GM23338 (cell line): ENCODE results near the gene TXNRD1. TPM values are rescaled to one million over a fixed set of nuclear protein-coding genes. Genes with fewer than 3 reads are reported as not detected.

Experiments
- ATAC-seq: fragments of 200-7000 bp; cut with Tn5 transposase; 3 replicates; pipeline ENCODE4 v1.9.1; 2020
- DNase-seq: peaks from one replicate; pipeline ENCODE4 v3.0.0-alpha.2; 2015; ENCODE audit warnings: low spot score
- H2AFZ ChIP-seq: fragments of 200-600 bp; sonication (generic); 2 replicates; pipeline ENCODE4 v1.8.0; 2016; ENCODE audit warnings: antibody characterized with exemption, mild to moderate bottlenecking, moderate library complexity
- H3F3A ChIP-seq: fragments of 200-600 bp; sonication (generic); replicated peaks from 2 replicates; pipeline ENCODE4 v1.8.0; 2017; ENCODE audit warnings: antibody characterized with exemption, mixed run types, low read depth
- H3K27ac ChIP-seq: fragments of 200-600 bp; sonication (generic); 2 replicates; pipeline ENCODE4 v1.6.1; 2016; ENCODE audit warnings: low read depth
- H3K27me3 ChIP-seq: fragments of 200-600 bp; sonication (generic); 2 replicates; pipeline ENCODE4 v1.8.0; 2016; ENCODE audit warnings: mild to moderate bottlenecking, mixed run types, moderate library complexity; ENCODE audit not compliant: insufficient read depth
- H3K36me3 ChIP-seq: fragments of 200-600 bp; sonication (generic); 2 replicates; pipeline ENCODE4 v1.8.0; 2016; ENCODE audit warnings: mild to moderate bottlenecking; ENCODE audit not compliant: insufficient read depth
- H3K4me1 ChIP-seq: fragments of 200-600 bp; sonication (generic); 2 replicates; pipeline ENCODE4 v1.8.0; 2016; ENCODE audit warnings: mild to moderate bottlenecking, moderate library complexity; ENCODE audit not compliant: insufficient read depth
- H3K4me2 ChIP-seq: fragments of 200-600 bp; sonication (generic); 2 replicates; pipeline ENCODE4 v1.7.1; 2017; ENCODE audit warnings: mixed run types
- H3K4me3 ChIP-seq: fragments of 200-600 bp; sonication (generic); 2 replicates; pipeline ENCODE4 v1.6.1; 2016; ENCODE audit warnings: mixed run types
- H3K79me2 ChIP-seq: fragments of 200-600 bp; sonication (generic); replicated peaks from 2 replicates; pipeline ENCODE4 v1.8.0; 2017; ENCODE audit warnings: mild to moderate bottlenecking; ENCODE audit not compliant: insufficient read depth
- H3K9me2 ChIP-seq: fragments of 200-600 bp; sonication (generic); 2 replicates; pipeline ENCODE4 v1.8.0; 2017; ENCODE audit not compliant: insufficient read depth
- H4K20me1 ChIP-seq: fragments of 200-600 bp; sonication (generic); replicated peaks from 2 replicates; pipeline ENCODE4 v1.8.0; 2017; ENCODE audit warnings: mild to moderate bottlenecking; ENCODE audit not compliant: insufficient read depth
- H3K27ac Mint-ChIP-seq: 2 replicates; pipeline ENCODE4 v1.8.0; 2020; ENCODE audit warnings: inconsistent platforms, mild to moderate bottlenecking, moderate library complexity, mixed read lengths
- H3K27me3 Mint-ChIP-seq: 3 replicates; pipeline ENCODE4 v1.8.0; 2022; ENCODE audit warnings: low read depth, mild to moderate bottlenecking, moderate library complexity, mixed read lengths, inconsistent platforms; ENCODE audit not compliant: insufficient read depth, poor library complexity
- H3K36me3 Mint-ChIP-seq: 3 replicates; pipeline ENCODE4 v1.8.0; 2021; ENCODE audit warnings: low read depth, mild to moderate bottlenecking, inconsistent platforms, moderate library complexity, mixed read lengths
- H3K4me1 Mint-ChIP-seq: 3 replicates; pipeline ENCODE4 v1.8.0; 2020; ENCODE audit warnings: mild to moderate bottlenecking, inconsistent platforms, mixed read lengths
- H3K4me3 Mint-ChIP-seq: 3 replicates; pipeline ENCODE4 v1.8.0; 2021; ENCODE audit warnings: moderate library complexity, mild to moderate bottlenecking, inconsistent platforms, mixed read lengths
- H3K9me3 Mint-ChIP-seq: 3 replicates; pipeline ENCODE4 v1.8.0; 2020; ENCODE audit warnings: moderate library complexity, mild to moderate bottlenecking, inconsistent platforms, mixed read lengths
- CREB1 ChIP-seq: fragments of 250-450 bp; sonication (Bioruptor Pico); IDR thresholded peaks from 2 replicates; pipeline ENCODE4 v1.5.0; 2020; ENCODE audit warnings: low read depth, mild to moderate bottlenecking, moderate library complexity
- EZH2 ChIP-seq: fragments of 200-600 bp; sonication (generic); IDR thresholded peaks from one replicate; pipeline ENCODE4 v1.8.0; 2017; ENCODE audit warnings: antibody characterized with exemption, mild to moderate bottlenecking, low read depth; ENCODE audit not compliant: unreplicated experiment
- EZH2phosphoT487 ChIP-seq: fragments of 200-600 bp; sonication (generic); IDR thresholded peaks from one replicate; pipeline ENCODE4 v1.8.1; 2018; ENCODE audit warnings: antibody characterized with exemption; ENCODE audit not compliant: unreplicated experiment
- JUNB ChIP-seq: IDR thresholded peaks from one replicate; pipeline ENCODE4 v1.6.1; 2016; ENCODE audit warnings: antibody characterized with exemption; ENCODE audit not compliant: unreplicated experiment
- NANOG ChIP-seq: IDR thresholded peaks from 2 replicates; pipeline ENCODE4 v1.6.1; 2016; ENCODE audit warnings: antibody characterized with exemption, borderline replicate concordance
- POLR2AphosphoS5 ChIP-seq: IDR thresholded peaks from 2 replicates; pipeline ENCODE4 v1.6.1; 2016; ENCODE audit warnings: antibody characterized with exemption, low read depth
- STAT1 ChIP-seq: IDR thresholded peaks from one replicate; pipeline ENCODE4 v1.6.1; 2016; ENCODE audit warnings: antibody characterized with exemption; ENCODE audit not compliant: unreplicated experiment
- ZNF114 ChIP-seq: fragments of 250-450 bp; sonication (Bioruptor Pico); IDR thresholded peaks from 2 replicates; pipeline ENCODE4 v1.5.0; 2020; ENCODE audit warnings: mild to moderate bottlenecking, moderate library complexity
- ZNF331 ChIP-seq: fragments of 250-450 bp; sonication (Bioruptor Pico); IDR thresholded peaks from 2 replicates; pipeline ENCODE4 v1.5.0; 2020; ENCODE audit warnings: low read depth, mild to moderate bottlenecking, moderate library complexity
- polyA plus RNA-seq: library from polyadenylated mRNA; unstranded; fragments of >200 nt; fragmentation: Nextera tagmentation; extraction: Ambion mirVana; gene quantifications from 2 replicates; pipeline ENCODE4 v1.2.1, GENCODE V29; 2016
- total RNA-seq: library from RNA; depleted of rRNA; stranded (reverse); fragments of >200 nt; shearing (Covaris generic); gene quantifications from 2 replicates; pipeline ENCODE4 v1.2.3, GENCODE V29; 2014
- TF ChIP-seq, protein P1 (sequence below): fragments of 250-450 bp; sonication (Bioruptor Pico); IDR thresholded peaks from 2 replicates; pipeline ENCODE4 v1.5.0; 2020; ENCODE audit warnings: mild to moderate bottlenecking, moderate library complexity
- TF ChIP-seq, protein P2 (sequence below), 2 experiments: fragments of 200-600 bp in 1 of 2; sonication (generic) in 1 of 2; conservative IDR thresholded peaks; 2 replicates each; pipeline versions ENCODE4 v1.5.1 to v1.6.1; 2016 to 2017; ENCODE audit warnings: antibody characterized with exemption in 2 of 2, low read depth in 2 of 2, mild to moderate bottlenecking in 2 of 2, moderate library complexity in 1 of 2
- TF ChIP-seq, protein P3 (sequence below): IDR thresholded peaks from 2 replicates; pipeline ENCODE4 v1.6.1; 2016; ENCODE audit warnings: antibody characterized with exemption
- TF ChIP-seq, protein P4 (sequence below): IDR thresholded peaks from one replicate; pipeline ENCODE4 v1.6.1; 2018; ENCODE audit warnings: antibody characterized with exemption; ENCODE audit not compliant: unreplicated experiment

The TXNRD1 gene
- total and polyA plus RNA-seq, 2 experiments from 2014 or later = 115 to 127 TPM

DNA sequence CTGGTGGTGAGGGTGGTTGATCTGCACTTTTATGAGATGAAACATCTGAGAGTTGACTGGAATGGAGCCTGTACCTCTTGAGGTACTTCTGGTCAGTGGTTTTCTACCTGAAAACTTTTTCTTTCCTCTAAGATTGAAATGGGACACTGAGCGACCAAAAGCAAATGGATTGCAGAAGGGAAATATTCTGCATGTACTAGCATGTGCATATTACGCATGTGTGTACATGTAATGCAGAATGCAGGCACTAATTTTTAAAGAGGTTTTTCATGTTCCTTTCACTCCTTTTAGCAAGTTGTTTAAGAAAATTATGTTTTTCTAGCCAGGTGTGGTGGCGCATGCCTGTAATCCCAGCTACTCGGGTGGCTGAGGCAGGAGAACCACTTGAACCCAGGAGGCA, 59.2 kb downstream of the TXNRD1 start:
- H3K4me1 Mint-ChIP-seq = no peaks in the 10 kb centered on the region
- H3K27ac Mint-ChIP-seq = no peak overlapping the region
- no peaks in the 10 kb centered on the region for H3K36me3 Mint-ChIP-seq

More for the DNA sequence above, 59.2 kb downstream of the TXNRD1 start:
- ATAC-seq (no peak), DNase-seq (no peak)
- Histone ChIP-seq H3K27ac (no peak overlapping the region), H3K9me2 (no peaks in the 10 kb centered on the region), H3K4me3 (no peak overlapping the region), H3F3A (no peaks in the 10 kb centered on the region), H3K36me3 (no peaks in the 10 kb centered on the region), H3K4me2 (no peak overlapping the region), H4K20me1 (no peaks in the 10 kb centered on the region), H2AFZ (no peak overlapping the region), H3K27me3 (no peaks in the 10 kb centered on the region), H3K79me2 (no peaks in the 10 kb centered on the region), H3K4me1 (no peaks in the 10 kb centered on the region)
- Mint-ChIP-seq H3K27me3 (peaks cover 4% of the 10 kb centered on the region), H3K9me3 (no peaks in the 10 kb centered on the region), H3K4me3 (no peak overlapping the region)
- TF ChIP-seq, protein P1, sequence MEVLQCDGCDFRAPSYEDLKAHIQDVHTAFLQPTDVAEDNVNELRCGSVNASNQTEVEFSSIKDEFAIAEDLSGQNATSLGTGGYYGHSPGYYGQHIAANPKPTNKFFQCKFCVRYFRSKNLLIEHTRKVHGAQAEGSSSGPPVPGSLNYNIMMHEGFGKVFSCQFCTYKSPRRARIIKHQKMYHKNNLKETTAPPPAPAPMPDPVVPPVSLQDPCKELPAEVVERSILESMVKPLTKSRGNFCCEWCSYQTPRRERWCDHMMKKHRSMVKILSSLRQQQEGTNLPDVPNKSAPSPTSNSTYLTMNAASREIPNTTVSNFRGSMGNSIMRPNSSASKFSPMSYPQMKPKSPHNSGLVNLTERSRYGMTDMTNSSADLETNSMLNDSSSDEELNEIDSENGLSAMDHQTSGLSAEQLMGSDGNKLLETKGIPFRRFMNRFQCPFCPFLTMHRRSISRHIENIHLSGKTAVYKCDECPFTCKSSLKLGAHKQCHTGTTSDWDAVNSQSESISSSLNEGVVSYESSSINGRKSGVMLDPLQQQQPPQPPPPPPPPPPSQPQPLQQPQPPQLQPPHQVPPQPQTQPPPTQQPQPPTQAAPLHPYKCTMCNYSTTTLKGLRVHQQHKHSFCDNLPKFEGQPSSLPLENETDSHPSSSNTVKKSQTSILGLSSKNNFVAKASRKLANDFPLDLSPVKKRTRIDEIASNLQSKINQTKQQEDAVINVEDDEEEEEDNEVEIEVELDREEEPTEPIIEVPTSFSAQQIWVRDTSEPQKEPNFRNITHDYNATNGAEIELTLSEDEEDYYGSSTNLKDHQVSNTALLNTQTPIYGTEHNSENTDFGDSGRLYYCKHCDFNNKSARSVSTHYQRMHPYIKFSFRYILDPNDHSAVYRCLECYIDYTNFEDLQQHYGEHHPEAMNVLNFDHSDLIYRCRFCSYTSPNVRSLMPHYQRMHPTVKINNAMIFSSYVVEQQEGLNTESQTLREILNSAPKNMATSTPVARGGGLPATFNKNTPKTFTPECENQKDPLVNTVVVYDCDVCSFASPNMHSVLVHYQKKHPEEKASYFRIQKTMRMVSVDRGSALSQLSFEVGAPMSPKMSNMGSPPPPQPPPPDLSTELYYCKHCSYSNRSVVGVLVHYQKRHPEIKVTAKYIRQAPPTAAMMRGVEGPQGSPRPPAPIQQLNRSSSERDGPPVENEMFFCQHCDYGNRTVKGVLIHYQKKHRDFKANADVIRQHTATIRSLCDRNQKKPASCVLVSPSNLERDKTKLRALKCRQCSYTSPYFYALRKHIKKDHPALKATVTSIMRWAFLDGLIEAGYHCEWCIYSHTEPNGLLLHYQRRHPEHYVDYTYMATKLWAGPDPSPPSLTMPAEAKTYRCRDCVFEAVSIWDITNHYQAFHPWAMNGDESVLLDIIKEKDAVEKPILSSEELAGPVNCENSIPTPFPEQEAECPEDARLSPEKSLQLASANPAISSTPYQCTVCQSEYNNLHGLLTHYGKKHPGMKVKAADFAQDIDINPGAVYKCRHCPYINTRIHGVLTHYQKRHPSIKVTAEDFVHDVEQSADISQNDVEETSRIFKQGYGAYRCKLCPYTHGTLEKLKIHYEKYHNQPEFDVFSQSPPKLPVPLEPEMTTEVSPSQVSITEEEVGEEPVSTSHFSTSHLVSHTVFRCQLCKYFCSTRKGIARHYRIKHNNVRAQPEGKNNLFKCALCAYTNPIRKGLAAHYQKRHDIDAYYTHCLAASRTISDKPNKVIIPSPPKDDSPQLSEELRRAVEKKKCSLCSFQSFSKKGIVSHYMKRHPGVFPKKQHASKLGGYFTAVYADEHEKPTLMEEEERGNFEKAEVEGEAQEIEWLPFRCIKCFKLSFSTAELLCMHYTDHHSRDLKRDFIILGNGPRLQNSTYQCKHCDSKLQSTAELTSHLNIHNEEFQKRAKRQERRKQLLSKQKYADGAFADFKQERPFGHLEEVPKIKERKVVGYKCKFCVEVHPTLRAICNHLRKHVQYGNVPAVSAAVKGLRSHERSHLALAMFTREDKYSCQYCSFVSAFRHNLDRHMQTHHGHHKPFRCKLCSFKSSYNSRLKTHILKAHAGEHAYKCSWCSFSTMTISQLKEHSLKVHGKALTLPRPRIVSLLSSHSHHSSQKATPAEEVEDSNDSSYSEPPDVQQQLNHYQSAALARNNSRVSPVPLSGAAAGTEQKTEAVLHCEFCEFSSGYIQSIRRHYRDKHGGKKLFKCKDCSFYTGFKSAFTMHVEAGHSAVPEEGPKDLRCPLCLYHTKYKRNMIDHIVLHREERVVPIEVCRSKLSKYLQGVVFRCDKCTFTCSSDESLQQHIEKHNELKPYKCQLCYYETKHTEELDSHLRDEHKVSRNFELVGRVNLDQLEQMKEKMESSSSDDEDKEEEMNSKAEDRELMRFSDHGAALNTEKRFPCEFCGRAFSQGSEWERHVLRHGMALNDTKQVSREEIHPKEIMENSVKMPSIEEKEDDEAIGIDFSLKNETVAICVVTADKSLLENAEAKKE (CRISPR knock-in tag) = no peak
- no peak for TF ChIP-seq ZNF114 (CRISPR knock-in tag)
- TF ChIP-seq, protein P2, sequence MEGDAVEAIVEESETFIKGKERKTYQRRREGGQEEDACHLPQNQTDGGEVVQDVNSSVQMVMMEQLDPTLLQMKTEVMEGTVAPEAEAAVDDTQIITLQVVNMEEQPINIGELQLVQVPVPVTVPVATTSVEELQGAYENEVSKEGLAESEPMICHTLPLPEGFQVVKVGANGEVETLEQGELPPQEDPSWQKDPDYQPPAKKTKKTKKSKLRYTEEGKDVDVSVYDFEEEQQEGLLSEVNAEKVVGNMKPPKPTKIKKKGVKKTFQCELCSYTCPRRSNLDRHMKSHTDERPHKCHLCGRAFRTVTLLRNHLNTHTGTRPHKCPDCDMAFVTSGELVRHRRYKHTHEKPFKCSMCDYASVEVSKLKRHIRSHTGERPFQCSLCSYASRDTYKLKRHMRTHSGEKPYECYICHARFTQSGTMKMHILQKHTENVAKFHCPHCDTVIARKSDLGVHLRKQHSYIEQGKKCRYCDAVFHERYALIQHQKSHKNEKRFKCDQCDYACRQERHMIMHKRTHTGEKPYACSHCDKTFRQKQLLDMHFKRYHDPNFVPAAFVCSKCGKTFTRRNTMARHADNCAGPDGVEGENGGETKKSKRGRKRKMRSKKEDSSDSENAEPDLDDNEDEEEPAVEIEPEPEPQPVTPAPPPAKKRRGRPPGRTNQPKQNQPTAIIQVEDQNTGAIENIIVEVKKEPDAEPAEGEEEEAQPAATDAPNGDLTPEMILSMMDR (conservative IDR thresholded peaks at IDR 0.05; ENCODE audit: low read depth in 2 of 2) = no peak
- TF ChIP-seq, protein P3, sequence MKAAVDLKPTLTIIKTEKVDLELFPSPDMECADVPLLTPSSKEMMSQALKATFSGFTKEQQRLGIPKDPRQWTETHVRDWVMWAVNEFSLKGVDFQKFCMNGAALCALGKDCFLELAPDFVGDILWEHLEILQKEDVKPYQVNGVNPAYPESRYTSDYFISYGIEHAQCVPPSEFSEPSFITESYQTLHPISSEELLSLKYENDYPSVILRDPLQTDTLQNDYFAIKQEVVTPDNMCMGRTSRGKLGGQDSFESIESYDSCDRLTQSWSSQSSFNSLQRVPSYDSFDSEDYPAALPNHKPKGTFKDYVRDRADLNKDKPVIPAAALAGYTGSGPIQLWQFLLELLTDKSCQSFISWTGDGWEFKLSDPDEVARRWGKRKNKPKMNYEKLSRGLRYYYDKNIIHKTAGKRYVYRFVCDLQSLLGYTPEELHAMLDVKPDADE = no peak
- TF ChIP-seq ZNF331 (CRISPR knock-in tag) = no peak
- no peak for TF ChIP-seq STAT1
- TF ChIP-seq EZH2phosphoT487 = no peak
- TF ChIP-seq, protein P4, sequence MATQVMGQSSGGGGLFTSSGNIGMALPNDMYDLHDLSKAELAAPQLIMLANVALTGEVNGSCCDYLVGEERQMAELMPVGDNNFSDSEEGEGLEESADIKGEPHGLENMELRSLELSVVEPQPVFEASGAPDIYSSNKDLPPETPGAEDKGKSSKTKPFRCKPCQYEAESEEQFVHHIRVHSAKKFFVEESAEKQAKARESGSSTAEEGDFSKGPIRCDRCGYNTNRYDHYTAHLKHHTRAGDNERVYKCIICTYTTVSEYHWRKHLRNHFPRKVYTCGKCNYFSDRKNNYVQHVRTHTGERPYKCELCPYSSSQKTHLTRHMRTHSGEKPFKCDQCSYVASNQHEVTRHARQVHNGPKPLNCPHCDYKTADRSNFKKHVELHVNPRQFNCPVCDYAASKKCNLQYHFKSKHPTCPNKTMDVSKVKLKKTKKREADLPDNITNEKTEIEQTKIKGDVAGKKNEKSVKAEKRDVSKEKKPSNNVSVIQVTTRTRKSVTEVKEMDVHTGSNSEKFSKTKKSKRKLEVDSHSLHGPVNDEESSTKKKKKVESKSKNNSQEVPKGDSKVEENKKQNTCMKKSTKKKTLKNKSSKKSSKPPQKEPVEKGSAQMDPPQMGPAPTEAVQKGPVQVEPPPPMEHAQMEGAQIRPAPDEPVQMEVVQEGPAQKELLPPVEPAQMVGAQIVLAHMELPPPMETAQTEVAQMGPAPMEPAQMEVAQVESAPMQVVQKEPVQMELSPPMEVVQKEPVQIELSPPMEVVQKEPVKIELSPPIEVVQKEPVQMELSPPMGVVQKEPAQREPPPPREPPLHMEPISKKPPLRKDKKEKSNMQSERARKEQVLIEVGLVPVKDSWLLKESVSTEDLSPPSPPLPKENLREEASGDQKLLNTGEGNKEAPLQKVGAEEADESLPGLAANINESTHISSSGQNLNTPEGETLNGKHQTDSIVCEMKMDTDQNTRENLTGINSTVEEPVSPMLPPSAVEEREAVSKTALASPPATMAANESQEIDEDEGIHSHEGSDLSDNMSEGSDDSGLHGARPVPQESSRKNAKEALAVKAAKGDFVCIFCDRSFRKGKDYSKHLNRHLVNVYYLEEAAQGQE = no peak
- no peak for TF ChIP-seq JUNB
- no peak for TF ChIP-seq CREB1
- TF ChIP-seq POLR2AphosphoS5 = no peak
- TF ChIP-seq EZH2 = no peak
- no peak for TF ChIP-seq NANOG
